T47D (cell line): ENCODE measurements around the gene TMEM176A.

Experiments used
- DNase-seq, 2 experiments: peaks; one replicate each; pipeline versions ENCODE4 v3.0.0 to v3.0.0-alpha.2; 2011 to 2012; ENCODE audit warnings: low read depth in 1 of 2, low spot score in 1 of 2
- JUND ChIP-seq: IDR thresholded peaks from 2 replicates; pipeline ENCODE4 v1.6.1; 2012; ENCODE audit warnings: low read depth
- in situ Hi-C: cut with HindIII; loops from 2 replicates; pipeline ENCODE4 v1.10.0; 2016; ENCODE audit warnings: low sequenced_read_pairs, low pct_unique_long_range_greater_than_20kb

Gene TMEM176A

DNA sequence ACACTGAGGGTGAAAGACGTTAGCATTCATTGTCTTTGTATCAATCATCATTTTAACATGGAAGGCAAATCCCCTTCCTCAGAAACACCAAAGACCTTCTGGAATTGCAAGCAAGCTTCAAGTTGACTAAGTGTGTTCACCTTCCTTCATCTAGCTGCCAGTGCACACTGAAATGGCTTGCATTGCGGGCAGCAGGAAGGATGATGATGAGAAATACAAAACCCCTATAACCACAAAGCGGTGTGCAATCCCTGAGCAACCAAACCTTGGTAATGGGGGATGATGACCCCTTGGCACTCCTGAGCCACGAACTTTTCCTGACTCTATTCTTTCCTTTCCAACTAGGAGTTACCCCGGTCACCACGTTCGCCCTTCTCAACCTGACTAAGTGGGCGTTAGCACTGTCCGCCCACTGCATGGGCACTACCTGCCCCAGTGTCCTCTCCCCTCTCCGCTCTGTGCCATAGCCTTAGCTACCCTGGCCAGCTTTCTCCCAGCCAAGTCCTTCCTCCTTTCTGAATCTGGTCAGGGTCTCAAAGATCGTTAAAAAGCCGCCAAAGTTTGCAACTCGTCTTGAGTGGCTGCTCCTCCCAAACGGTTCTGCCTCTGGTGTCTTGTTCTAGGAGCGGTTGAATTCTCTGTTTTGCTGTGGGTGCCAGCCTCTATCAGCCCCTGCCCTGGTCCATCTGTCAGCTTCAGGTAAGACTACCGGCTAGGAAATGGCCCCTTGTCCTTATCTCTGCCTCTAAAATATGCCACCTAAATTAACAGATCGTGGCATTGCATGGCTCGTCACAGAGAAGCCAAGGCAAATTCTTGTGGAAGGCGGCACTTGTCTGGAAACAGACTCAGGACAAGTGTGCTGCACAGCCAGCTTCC lies 51.2 kb downstream of the TMEM176A start:
- no peak for TF ChIP-seq JUND
- in situ Hi-C loops = no loop called here

DNA sequence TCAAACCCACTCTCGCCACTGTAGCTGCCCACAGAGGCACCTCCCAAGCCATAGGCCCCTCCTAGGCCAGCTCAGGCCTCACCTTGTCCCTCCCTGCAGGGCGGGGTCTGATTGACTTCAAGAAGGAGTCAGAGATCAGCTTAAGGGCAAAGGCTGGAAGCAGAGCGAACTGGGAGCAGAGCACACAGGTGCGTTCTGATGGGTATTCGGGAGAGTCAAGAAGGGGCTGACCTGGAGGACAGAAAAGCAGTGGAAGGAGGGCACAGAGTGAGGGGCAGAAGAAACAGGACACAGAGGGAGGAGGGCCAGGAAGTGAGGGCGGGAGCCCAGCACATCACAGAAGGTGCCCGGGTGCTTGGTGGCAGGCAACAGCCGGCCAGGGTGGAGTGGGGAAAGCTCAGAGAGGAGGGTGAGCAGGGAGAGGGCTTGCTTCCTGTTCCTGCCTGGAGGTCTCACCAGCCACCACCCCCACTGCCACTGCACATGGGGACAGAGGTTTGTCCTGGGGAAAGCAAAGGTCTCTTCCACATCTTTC lies 51.9 kb downstream of the TMEM176A start, which contains the start of gene AOC1:
Gene AOC1, plus strand, starts transcription at position 147 of the 535 bp plus-strand sequence. CDS start 3,954 bp downstream, outside the sequence.
- TF ChIP-seq JUND = no peak
- in situ Hi-C loops = no loop called here

More for the DNA sequence above, 51.2 kb downstream of the TMEM176A start:
- no peak for DNase-seq

DNA sequence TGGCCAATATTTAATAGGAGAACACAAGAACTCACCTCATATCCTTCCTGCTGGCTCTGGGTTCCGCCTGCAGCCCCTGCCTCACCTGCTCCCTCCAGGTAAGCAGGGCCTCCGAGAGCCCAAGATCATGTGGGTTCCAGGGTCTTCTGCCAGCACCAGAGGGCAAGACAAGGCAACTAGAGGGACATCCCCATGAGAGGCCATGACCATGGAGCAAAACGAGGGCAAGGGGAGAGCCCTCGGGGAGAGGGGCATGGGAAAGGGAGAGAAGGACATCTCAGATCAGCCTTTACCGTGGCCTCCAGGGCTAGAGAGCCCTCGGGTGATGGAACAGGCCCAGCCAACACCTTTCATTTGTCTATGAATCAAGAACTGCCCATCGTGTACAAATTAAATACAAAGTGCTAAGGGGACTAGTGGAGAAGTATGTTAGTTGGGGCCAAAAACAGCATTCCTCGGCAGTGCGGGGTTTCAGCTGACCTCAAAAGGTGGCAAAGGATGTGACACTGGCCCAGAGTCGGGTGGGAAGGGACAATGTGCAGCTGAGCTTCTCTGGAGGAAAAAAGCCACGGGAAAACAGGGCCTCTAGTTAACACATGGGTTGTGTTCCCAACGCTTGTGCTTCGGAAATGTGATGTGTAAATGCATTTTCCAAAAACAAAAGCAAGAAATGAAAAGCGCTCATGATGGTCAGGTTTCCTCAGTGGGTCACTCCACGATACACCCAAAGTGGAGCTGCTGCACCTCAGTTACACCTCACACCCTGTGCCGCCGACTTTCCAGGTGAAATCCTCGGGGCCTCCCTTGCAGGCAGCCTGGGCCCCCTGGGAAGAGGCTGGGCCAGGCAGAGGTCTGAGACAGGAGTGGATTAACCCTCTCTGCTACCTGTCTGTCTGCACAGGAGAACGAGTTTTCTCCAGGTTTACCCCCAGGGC lies 53.8 kb downstream of the TMEM176A start:
- no peak for DNase-seq
- in situ Hi-C loops = no loop called here
- no peak for TF ChIP-seq JUND

More for the DNA sequence above, 51.9 kb downstream of the TMEM176A start, which contains the start of gene AOC1:
- no peak for DNase-seq
